K562 (cell line): ENCODE data around the gene AHCYL1. TPM values are rescaled to one million over a fixed set of nuclear protein-coding genes. Genes with fewer than 3 reads are reported as not detected.

Experiments
- ARHGAP35 ChIP-seq: fragments of 450-650 bp; IDR thresholded peaks from 2 replicates; pipeline ENCODE4 v1.6.1; 2018; ENCODE audit not compliant: partially characterized antibody
- CBFA2T3 ChIP-seq: fragments of 450-650 bp; IDR thresholded peaks from 2 replicates; pipeline ENCODE4 v1.6.1; 2017
- E2F3 ChIP-seq: fragments of 250-450 bp; sonication (Bioruptor Pico); IDR thresholded peaks from 2 replicates; pipeline ENCODE4 v1.4.0; 2020; ENCODE audit warnings: mild to moderate bottlenecking
- EP400 ChIP-seq: fragments of 450-650 bp; IDR thresholded peaks from 2 replicates; pipeline ENCODE4 v1.6.1; 2017; ENCODE audit warnings: antibody characterized with exemption, mild to moderate bottlenecking, moderate library complexity
- ESRRA ChIP-seq: fragments of 450-650 bp; IDR thresholded peaks from 2 replicates; pipeline ENCODE4 v1.6.1; 2014; ENCODE audit warnings: low read depth, mild to moderate bottlenecking, moderate library complexity, borderline replicate concordance
- FOXA3 ChIP-seq, 2 experiments: fragments of 450-650 bp in 1 of 2; sonication (generic) in 1 of 2; formaldehyde crosslinking; IDR thresholded peaks in 1 of 2; conservative IDR thresholded peaks in 1 of 2; 2 replicates each; pipeline versions ENCODE4 v1.4.0 to v1.8.0; 2020 to 2022; ENCODE audit warnings: mild to moderate bottlenecking in 2 of 2, missing genetic modification reagents in 1 of 2
- MAFG ChIP-seq: fragments of 450-650 bp; conservative IDR thresholded peaks from 2 replicates; pipeline ENCODE4 v1.6.1; 2016; ENCODE audit warnings: missing genetic modification characterization, missing compliant biosample characterization
- NFYB ChIP-seq: IDR thresholded peaks from 2 replicates; pipeline ENCODE4 v1.6.1; 2011; ENCODE audit warnings: mild to moderate bottlenecking, moderate library complexity; ENCODE audit not compliant: insufficient read length; ENCODE audit errors: extremely low read depth
- PHTF2 ChIP-seq: fragments of 250-450 bp; sonication (Bioruptor Pico); IDR thresholded peaks from 2 replicates; pipeline ENCODE4 v1.5.0; 2021; ENCODE audit warnings: mild to moderate bottlenecking
- POLR3A ChIP-seq: IDR thresholded peaks from 2 replicates; pipeline ENCODE4 v1.6.1; 2011; ENCODE audit warnings: borderline replicate concordance, mild to moderate bottlenecking, moderate library complexity; ENCODE audit not compliant: insufficient read length, insufficient read depth; ENCODE audit errors: extremely low read depth
- RBM39 ChIP-seq: fragments of 200-400 bp; formaldehyde crosslinking; optimal IDR thresholded peaks from 2 replicates; pipeline ENCODE3; 2018; ENCODE audit warnings: low read depth, low read length
- SMARCA4 ChIP-seq: fragments of 450-650 bp; IDR thresholded peaks from 2 replicates; pipeline ENCODE4 v1.6.1; 2016
- TOE1 ChIP-seq, 2 experiments: fragments of 450-650 bp in 1 of 2; sonication (generic) in 1 of 2; formaldehyde crosslinking in 1 of 2; IDR thresholded peaks; 2 replicates each; pipeline versions ENCODE4 v1.7.1 to v1.8.0; 2016 to 2022; ENCODE audit warnings: borderline replicate concordance in 2 of 2, mild to moderate bottlenecking in 2 of 2, antibody characterized with exemption in 1 of 2, inconsistent platforms in 1 of 2, low read depth in 1 of 2, missing genetic modification reagents in 1 of 2, moderate library complexity in 1 of 2
- ZNF778 ChIP-seq: fragments of 450-650 bp; formaldehyde crosslinking; IDR thresholded peaks from 2 replicates; pipeline ENCODE4 v1.4.0; 2020; ENCODE audit warnings: mild to moderate bottlenecking, moderate library complexity
- polyA plus RNA-seq, 8 experiments: library from polyadenylated mRNA; depleted of rRNA in 4 of 8; stranded (reverse) in 5 of 8; unstranded in 3 of 8; fragments of >200 nt; fragmentation: Nextera tagmentation in 2 of 8; fragmentation: Illumina TruSeq in 1 of 8; extraction: Ambion mirVana in 2 of 8; extraction: Trizol in 1 of 8; gene quantifications; 2 replicates each; pipeline versions ENCODE4 v1.2.1 to v1.2.3, GENCODE V29; 2011 to 2014; ENCODE audit warnings: inconsistent platforms in 1 of 8, missing spikeins in 1 of 8
- total RNA-seq, 7 experiments: library from RNA; depleted of rRNA in 6 of 7; stranded (reverse); fragments of >200 nt in 6 of 7; fragmentation: Illumina TruSeq in 2 of 7; extraction: Trizol in 2 of 7; gene quantifications; 2 replicates each; pipeline versions ENCODE4 v1.2.1 to v1.2.3, GENCODE V29; 2011 to 2021; ENCODE audit warnings: low replicate concordance in 1 of 7
- TF ChIP-seq, protein P1 (sequence below): sonication (generic); formaldehyde crosslinking; IDR thresholded peaks from 2 replicates; pipeline ENCODE4 v1.8.1; 2023; ENCODE audit warnings: missing genetic modification reagents, mild to moderate bottlenecking, borderline replicate concordance
- TF ChIP-seq, protein P2 (sequence below): fragments of 250-450 bp; sonication (Bioruptor Pico); IDR thresholded peaks from 2 replicates; pipeline ENCODE4 v1.8.0; 2022; ENCODE audit warnings: moderate library complexity, mild to moderate bottlenecking, inconsistent platforms
- TF ChIP-seq, protein P3 (sequence below): fragments of 250-450 bp; sonication (Bioruptor Pico); IDR thresholded peaks from 2 replicates; pipeline ENCODE4 v1.4.0; 2020; ENCODE audit warnings: mild to moderate bottlenecking
- TF ChIP-seq, protein P4 (sequence below): fragments of 250-450 bp; sonication (Bioruptor Pico); IDR thresholded peaks from 2 replicates; pipeline ENCODE4 v1.8.0; 2022; ENCODE audit warnings: inconsistent platforms

The AHCYL1 gene
- total and polyA plus RNA-seq, 9 of the 15 experiments (the other 6 are each of a cell fraction or from before 2014, with no cell fraction given) = 27.3 to 118 (median 44.5) TPM

DNA sequence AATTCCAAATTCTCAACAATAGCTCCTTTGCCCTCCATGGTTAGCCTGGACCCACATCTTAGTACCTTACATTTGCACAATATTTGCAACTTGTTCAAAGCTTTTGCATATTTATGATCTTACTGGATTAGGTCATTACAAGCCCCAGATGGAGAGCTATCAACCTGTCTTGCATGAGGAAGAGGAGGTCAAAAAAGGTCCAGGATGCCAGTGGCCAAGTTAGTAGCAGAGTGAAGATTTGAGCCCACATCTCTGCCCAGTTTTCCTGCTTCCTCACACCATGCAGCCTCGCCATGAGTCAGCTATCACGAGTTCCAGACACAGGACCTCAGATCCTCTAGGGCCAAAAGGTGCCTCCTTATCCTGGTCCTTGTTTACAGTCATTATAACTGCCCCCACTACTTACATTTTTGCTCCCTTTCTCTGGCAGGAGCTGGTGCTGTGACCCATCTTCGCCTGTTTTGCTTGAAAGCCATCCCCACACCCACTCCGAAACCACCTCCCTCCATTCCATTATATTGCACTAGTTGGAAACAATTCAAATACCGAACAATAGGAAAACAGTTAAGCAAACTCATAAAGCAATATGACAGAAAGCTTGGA is 5.0 kb upstream of the AHCYL1 start (continued):
- TF ChIP-seq TOE1 (IDR thresholded peaks at IDR 0.05; ENCODE audit: borderline replicate concordance) (peak; percentile 91), TOE1 (CRISPR knock-in tag; IDR thresholded peaks at IDR 0.05; ENCODE audit: borderline replicate concordance, low read depth) (no peak), RBM39 (peak; percentile 56), MAFG (peak; percentile 65), FOXA3 (CRISPR knock-in tag; conservative IDR thresholded peaks at IDR 0.05 in 1 of 2, IDR thresholded peaks at IDR 0.05 in 1 of 2) (peak; percentile 84 to 92), ESRRA (0 out of 2 replicates have a peak, but pooled peaks have one; percentile 15), EP400 (peak; percentile 45), PHTF2 (CRISPR knock-in tag) (no peak), POLR3A (no peak), CBFA2T3 (peak; percentile 92), E2F3 (CRISPR knock-in tag) (no peak), ZNF778 (CRISPR knock-in tag) (no peak), ARHGAP35 (peak; percentile 12), NFYB (no peak), SMARCA4 (peak; percentile 94)
- TF ChIP-seq, protein P1, sequence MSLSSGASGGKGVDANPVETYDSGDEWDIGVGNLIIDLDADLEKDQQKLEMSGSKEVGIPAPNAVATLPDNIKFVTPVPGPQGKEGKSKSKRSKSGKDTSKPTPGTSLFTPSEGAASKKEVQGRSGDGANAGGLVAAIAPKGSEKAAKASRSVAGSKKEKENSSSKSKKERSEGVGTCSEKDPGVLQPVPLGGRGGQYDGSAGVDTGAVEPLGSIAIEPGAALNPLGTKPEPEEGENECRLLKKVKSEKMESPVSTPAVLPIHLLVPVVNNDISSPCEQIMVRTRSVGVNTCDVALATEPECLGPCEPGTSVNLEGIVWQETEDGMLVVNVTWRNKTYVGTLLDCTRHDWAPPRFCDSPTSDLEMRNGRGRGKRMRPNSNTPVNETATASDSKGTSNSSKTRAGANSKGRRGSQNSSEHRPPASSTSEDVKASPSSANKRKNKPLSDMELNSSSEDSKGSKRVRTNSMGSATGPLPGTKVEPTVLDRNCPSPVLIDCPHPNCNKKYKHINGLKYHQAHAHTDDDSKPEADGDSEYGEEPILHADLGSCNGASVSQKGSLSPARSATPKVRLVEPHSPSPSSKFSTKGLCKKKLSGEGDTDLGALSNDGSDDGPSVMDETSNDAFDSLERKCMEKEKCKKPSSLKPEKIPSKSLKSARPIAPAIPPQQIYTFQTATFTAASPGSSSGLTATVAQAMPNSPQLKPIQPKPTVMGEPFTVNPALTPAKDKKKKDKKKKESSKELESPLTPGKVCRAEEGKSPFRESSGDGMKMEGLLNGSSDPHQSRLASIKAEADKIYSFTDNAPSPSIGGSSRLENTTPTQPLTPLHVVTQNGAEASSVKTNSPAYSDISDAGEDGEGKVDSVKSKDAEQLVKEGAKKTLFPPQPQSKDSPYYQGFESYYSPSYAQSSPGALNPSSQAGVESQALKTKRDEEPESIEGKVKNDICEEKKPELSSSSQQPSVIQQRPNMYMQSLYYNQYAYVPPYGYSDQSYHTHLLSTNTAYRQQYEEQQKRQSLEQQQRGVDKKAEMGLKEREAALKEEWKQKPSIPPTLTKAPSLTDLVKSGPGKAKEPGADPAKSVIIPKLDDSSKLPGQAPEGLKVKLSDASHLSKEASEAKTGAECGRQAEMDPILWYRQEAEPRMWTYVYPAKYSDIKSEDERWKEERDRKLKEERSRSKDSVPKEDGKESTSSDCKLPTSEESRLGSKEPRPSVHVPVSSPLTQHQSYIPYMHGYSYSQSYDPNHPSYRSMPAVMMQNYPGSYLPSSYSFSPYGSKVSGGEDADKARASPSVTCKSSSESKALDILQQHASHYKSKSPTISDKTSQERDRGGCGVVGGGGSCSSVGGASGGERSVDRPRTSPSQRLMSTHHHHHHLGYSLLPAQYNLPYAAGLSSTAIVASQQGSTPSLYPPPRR (CRISPR knock-in tag) = no peak
- TF ChIP-seq, protein P2, sequence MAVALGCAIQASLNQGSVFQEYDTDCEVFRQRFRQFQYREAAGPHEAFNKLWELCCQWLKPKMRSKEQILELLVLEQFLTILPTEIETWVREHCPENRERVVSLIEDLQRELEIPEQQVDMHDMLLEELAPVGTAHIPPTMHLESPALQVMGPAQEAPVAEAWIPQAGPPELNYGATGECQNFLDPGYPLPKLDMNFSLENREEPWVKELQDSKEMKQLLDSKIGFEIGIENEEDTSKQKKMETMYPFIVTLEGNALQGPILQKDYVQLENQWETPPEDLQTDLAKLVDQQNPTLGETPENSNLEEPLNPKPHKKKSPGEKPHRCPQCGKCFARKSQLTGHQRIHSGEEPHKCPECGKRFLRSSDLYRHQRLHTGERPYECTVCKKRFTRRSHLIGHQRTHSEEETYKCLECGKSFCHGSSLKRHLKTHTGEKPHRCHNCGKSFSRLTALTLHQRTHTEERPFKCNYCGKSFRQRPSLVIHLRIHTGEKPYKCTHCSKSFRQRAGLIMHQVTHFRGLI = 0 out of 2 replicates have a peak, but pooled peaks have one; percentile 12
- TF ChIP-seq, protein P3, sequence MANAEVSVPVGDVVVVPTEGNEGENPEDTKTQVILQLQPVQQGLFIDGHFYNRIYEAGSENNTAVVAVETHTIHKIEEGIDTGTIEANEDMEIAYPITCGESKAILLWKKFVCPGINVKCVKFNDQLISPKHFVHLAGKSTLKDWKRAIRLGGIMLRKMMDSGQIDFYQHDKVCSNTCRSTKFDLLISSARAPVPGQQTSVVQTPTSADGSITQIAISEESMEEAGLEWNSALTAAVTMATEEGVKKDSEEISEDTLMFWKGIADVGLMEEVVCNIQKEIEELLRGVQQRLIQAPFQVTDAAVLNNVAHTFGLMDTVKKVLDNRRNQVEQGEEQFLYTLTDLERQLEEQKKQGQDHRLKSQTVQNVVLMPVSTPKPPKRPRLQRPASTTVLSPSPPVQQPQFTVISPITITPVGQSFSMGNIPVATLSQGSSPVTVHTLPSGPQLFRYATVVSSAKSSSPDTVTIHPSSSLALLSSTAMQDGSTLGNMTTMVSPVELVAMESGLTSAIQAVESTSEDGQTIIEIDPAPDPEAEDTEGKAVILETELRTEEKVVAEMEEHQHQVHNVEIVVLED (CRISPR knock-in tag) = peak; percentile 22; the same call in 1 of the 2 replicates
- TF ChIP-seq, protein P4, sequence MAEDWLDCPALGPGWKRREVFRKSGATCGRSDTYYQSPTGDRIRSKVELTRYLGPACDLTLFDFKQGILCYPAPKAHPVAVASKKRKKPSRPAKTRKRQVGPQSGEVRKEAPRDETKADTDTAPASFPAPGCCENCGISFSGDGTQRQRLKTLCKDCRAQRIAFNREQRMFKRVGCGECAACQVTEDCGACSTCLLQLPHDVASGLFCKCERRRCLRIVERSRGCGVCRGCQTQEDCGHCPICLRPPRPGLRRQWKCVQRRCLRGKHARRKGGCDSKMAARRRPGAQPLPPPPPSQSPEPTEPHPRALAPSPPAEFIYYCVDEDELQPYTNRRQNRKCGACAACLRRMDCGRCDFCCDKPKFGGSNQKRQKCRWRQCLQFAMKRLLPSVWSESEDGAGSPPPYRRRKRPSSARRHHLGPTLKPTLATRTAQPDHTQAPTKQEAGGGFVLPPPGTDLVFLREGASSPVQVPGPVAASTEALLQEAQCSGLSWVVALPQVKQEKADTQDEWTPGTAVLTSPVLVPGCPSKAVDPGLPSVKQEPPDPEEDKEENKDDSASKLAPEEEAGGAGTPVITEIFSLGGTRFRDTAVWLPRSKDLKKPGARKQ (CRISPR knock-in tag) = 0 out of 2 replicates have a peak, but pooled peaks have one; percentile 32
